ENCODE measurements around the gene HDGFL3. TPM values are rescaled to one million over a fixed set of nuclear protein-coding genes. Genes with fewer than 3 reads are reported as not detected.

Gene HDGFL3
- total RNA-seq, 1 donor: 27.5 TPM

- Histone ChIP-seq H3K79me2 (ENCODE audit: insufficient read depth, low read length) (no peaks in the 10 kb centered on the region), H3K9me3 (ENCODE audit: low read depth, low read length) (no peaks in the 10 kb centered on the region), H3K4me3 (ENCODE audit: insufficient read depth, low read length) (no peak overlapping the region), H3K36me3 (ENCODE audit: insufficient read depth, low read length) (no peaks in the 10 kb centered on the region), H3K4me2 (ENCODE audit: insufficient read depth, low read length) (no peak overlapping the region), H2AFZ (ENCODE audit: low read length) (no peak overlapping the region), H4K20me1 (ENCODE audit: insufficient read depth, low read length) (no peaks in the 10 kb centered on the region), H3K4me1 (ENCODE audit: insufficient read depth, low read length) (no peaks in the 10 kb centered on the region), H3K27ac (ENCODE audit: low read depth, low read length) (no peak overlapping the region), H3K27me3 (ENCODE audit: insufficient read depth, low read length) (no peaks in the 10 kb centered on the region)
- no peak for TF ChIP-seq CTCF (IDR thresholded peaks at IDR 0.05; ENCODE audit: extremely low read depth, low read depth, low read length)
- DNase-seq (ENCODE audit: insufficient read length, low spot score, missing footprints): no peak
Measured at GRCh38 chr15:83219026-83219425, 11.4 kb upstream of the HDGFL3 start.

GRCh38 chr15:83215306-83215705 lies 7.7 kb upstream of the HDGFL3 start:
- no peaks in the 10 kb centered on the region for H3K79me2 ChIP-seq (ENCODE audit: insufficient read depth, low read length)
- H3K4me3 ChIP-seq (ENCODE audit: insufficient read depth, low read length): no peak overlapping the region
- H3K4me2 ChIP-seq (ENCODE audit: insufficient read depth, low read length): no peak overlapping the region
- H4K20me1 ChIP-seq (ENCODE audit: insufficient read depth, low read length): no peaks in the 10 kb centered on the region
- H3K9me3 ChIP-seq (ENCODE audit: low read depth, low read length): no peaks in the 10 kb centered on the region
- no peak for TF ChIP-seq CTCF (IDR thresholded peaks at IDR 0.05; ENCODE audit: extremely low read depth, low read depth, low read length)
- no peak overlapping the region for H3K27ac ChIP-seq (ENCODE audit: low read depth, low read length)
- no peaks in the 10 kb centered on the region for H3K36me3 ChIP-seq (ENCODE audit: insufficient read depth, low read length)
- peaks cover 2% of the 10 kb centered on the region for H3K27me3 ChIP-seq (ENCODE audit: insufficient read depth, low read length)
- no peak overlapping the region for H2AFZ ChIP-seq (ENCODE audit: low read length)
- H3K4me1 ChIP-seq (ENCODE audit: insufficient read depth, low read length): no peaks in the 10 kb centered on the region
- DNase-seq (ENCODE audit: insufficient read length, low spot score, missing footprints): no peak

GRCh38 chr15:83210619-83211018 lies 3.0 kb upstream of the HDGFL3 start:
- H3K4me2 ChIP-seq (ENCODE audit: insufficient read depth, low read length): no peak overlapping the region
- DNase-seq (ENCODE audit: insufficient read length, low spot score, missing footprints): peak; percentile 80

GRCh38 chr15:83209333-83209732 lies 1.7 kb upstream of the HDGFL3 start:
- Histone ChIP-seq H3K4me2 (ENCODE audit: insufficient read depth, low read length) (no peak overlapping the region), H3K9me3 (ENCODE audit: low read depth, low read length) (no peaks in the 10 kb centered on the region), H3K27me3 (ENCODE audit: insufficient read depth, low read length) (peaks cover 2% of the 10 kb centered on the region), H3K79me2 (ENCODE audit: insufficient read depth, low read length) (peaks cover 18% of the 10 kb centered on the region), H3K4me3 (ENCODE audit: insufficient read depth, low read length) (no peak overlapping the region), H3K36me3 (ENCODE audit: insufficient read depth, low read length) (no peaks in the 10 kb centered on the region), H3K27ac (ENCODE audit: low read depth, low read length) (no peak overlapping the region), H3K4me1 (ENCODE audit: insufficient read depth, low read length) (peaks cover 20% of the 10 kb centered on the region), H2AFZ (ENCODE audit: low read length) (no peak overlapping the region), H4K20me1 (ENCODE audit: insufficient read depth, low read length) (peaks cover 3% of the 10 kb centered on the region)
- TF ChIP-seq CTCF (IDR thresholded peaks at IDR 0.05; ENCODE audit: extremely low read depth, low read depth, low read length): no peak
- DNase-seq (ENCODE audit: insufficient read length, low spot score, missing footprints): peak; percentile 19

More at GRCh38 chr15:83210619-83211018, 3.0 kb upstream of the HDGFL3 start:
- no peak overlapping the region for H3K27ac ChIP-seq (ENCODE audit: low read depth, low read length)
- H3K27me3 ChIP-seq (ENCODE audit: insufficient read depth, low read length): peaks cover 2% of the 10 kb centered on the region
- H3K4me3 ChIP-seq (ENCODE audit: insufficient read depth, low read length): no peak overlapping the region
- no peaks in the 10 kb centered on the region for H3K9me3 ChIP-seq (ENCODE audit: low read depth, low read length)
- H3K4me1 ChIP-seq (ENCODE audit: insufficient read depth, low read length): peaks cover 9% of the 10 kb centered on the region
- no peak for TF ChIP-seq CTCF (IDR thresholded peaks at IDR 0.05; ENCODE audit: extremely low read depth, low read depth, low read length)
- peaks cover 5% of the 10 kb centered on the region for H3K79me2 ChIP-seq (ENCODE audit: insufficient read depth, low read length)
- no peak overlapping the region for H2AFZ ChIP-seq (ENCODE audit: low read length)
- no peaks in the 10 kb centered on the region for H3K36me3 ChIP-seq (ENCODE audit: insufficient read depth, low read length)
- no peaks in the 10 kb centered on the region for H4K20me1 ChIP-seq (ENCODE audit: insufficient read depth, low read length)
